Prostate gland (tissue), 2 donors: ENCODE measurements around the gene PRR23E. TPM values are rescaled to one million over a fixed set of nuclear protein-coding genes. Genes with fewer than 3 reads are reported as not detected.

Source experiments
- DNase-seq: peaks from one replicate; pipeline ENCODE4 v3.0.0-alpha.2; 2019; ENCODE audit warnings: low spot score
- H3K27ac ChIP-seq, 2 donors: fragments of 200-600 bp; sonication (generic); 2 replicates each; pipeline ENCODE4 v1.5.1; 2017 to 2019
- H3K27me3 ChIP-seq: fragments of 200-600 bp; sonication (generic); replicated peaks from 2 replicates; pipeline ENCODE4 v1.5.1; 2019; ENCODE audit not compliant: insufficient read depth
- H3K36me3 ChIP-seq, 2 donors: fragments of 200-600 bp; sonication (generic); 1 replicate in 1 of 2; 2 replicates in 1 of 2; pipeline versions ENCODE4 v1.5.1 to v1.8.1; 2017 to 2019
- H3K4me1 ChIP-seq: fragments of 200-600 bp; sonication (generic); replicated peaks from 2 replicates; pipeline ENCODE4 v1.5.1; 2019
- H3K4me3 ChIP-seq, 2 donors: fragments of 200-600 bp; sonication (generic); 2 replicates each; pipeline ENCODE4 v1.5.1; 2017 to 2019
- H3K9me3 ChIP-seq: fragments of 200-600 bp; sonication (generic); 2 replicates; pipeline ENCODE4 v1.5.1; 2017
- POLR2A ChIP-seq: fragments of 450-650 bp; IDR thresholded peaks from one replicate; pipeline ENCODE4 v1.6.1; 2016; ENCODE audit warnings: antibody characterized with exemption, mild to moderate bottlenecking
- POLR2AphosphoS5 ChIP-seq: sonication (generic); formaldehyde crosslinking; IDR thresholded peaks from one replicate; pipeline ENCODE4 v1.6.1; 2017; ENCODE audit warnings: antibody characterized with exemption
- WGBS: methylation state at CpG from one replicate; pipeline ENCODE4 v1.1.5; 2018; 5-methylcytosine and 5-hydroxymethylcytosine counted together
- intact Hi-C: fragments of 100-400 bp; cut with DNase I; formaldehyde crosslinking; loops from one replicate; pipeline ENCODE4 v1.14.2; 2022
- total RNA-seq, 2 donors: library from RNA; depleted of rRNA; stranded (reverse); fragments of >200 nt; gene quantifications; one replicate each; pipeline ENCODE4 v1.1.0, GENCODE V29; 2016
- TF ChIP-seq, protein P1 (sequence below), 4 experiments: fragments of 200-600 bp in 2 of 4; fragments of 450-650 bp in 2 of 4; sonication (generic) in 2 of 4; IDR thresholded peaks; 1 replicate in 3 of 4; 2 replicates in 1 of 4; pipeline ENCODE4 v1.5.1; 2016 to 2019; ENCODE audit warnings: antibody characterized with exemption in 4 of 4, mild to moderate bottlenecking in 2 of 4, moderate library complexity in 2 of 4

PRR23E gene
- total RNA-seq, 2 donors from 2014 or later: not detected

- 88% methylated on average over 4 of the region's 4 CpGs for WGBS
- no peak for TF ChIP-seq POLR2A
- TF ChIP-seq POLR2AphosphoS5: no peak
- TF ChIP-seq, protein P1, sequence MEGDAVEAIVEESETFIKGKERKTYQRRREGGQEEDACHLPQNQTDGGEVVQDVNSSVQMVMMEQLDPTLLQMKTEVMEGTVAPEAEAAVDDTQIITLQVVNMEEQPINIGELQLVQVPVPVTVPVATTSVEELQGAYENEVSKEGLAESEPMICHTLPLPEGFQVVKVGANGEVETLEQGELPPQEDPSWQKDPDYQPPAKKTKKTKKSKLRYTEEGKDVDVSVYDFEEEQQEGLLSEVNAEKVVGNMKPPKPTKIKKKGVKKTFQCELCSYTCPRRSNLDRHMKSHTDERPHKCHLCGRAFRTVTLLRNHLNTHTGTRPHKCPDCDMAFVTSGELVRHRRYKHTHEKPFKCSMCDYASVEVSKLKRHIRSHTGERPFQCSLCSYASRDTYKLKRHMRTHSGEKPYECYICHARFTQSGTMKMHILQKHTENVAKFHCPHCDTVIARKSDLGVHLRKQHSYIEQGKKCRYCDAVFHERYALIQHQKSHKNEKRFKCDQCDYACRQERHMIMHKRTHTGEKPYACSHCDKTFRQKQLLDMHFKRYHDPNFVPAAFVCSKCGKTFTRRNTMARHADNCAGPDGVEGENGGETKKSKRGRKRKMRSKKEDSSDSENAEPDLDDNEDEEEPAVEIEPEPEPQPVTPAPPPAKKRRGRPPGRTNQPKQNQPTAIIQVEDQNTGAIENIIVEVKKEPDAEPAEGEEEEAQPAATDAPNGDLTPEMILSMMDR (IDR thresholded peaks at IDR 0.05): no peak
- intact Hi-C loops: no loop called here
- no peak overlapping the region for H3K4me3 ChIP-seq
- no peaks in the 10 kb centered on the region for H3K4me1 ChIP-seq
- H3K27me3 ChIP-seq: peaks cover 5% of the 10 kb centered on the region
- H3K27ac ChIP-seq: no peak overlapping the region
- H3K36me3 ChIP-seq: no peaks in the 10 kb centered on the region
- DNase-seq: no peak
- no peaks in the 10 kb centered on the region for H3K9me3 ChIP-seq
These were observed 21.2 kb upstream of the PRR23E start for GRCh38 chr3:127171721-127172120.

DNA sequence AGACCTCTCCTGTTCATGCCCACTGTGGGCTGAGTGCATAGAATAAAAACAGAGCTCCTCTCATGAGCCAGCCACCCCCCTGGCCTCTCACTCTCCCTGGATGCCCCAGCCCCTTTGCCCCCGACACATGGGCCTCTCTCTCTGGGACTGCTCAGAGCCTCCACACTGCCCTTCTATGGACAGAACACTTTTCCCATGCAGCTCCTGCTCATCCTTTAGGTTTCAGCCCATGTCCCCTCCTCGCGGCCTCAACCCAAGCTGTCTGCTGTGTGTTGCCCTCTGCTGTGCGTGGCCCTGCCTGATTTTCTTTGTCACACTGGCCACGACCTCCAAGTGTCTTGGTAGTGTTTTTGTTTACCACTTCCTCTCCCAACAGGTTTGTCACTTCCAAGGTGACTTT is 20.7 kb upstream of the PRR23E start:
- H3K9me3 ChIP-seq: no peaks in the 10 kb centered on the region
- no peaks in the 10 kb centered on the region for H3K36me3 ChIP-seq
- peaks cover 5% of the 10 kb centered on the region for H3K27me3 ChIP-seq
- intact Hi-C loops: no loop called here
- no peak overlapping the region for H3K4me3 ChIP-seq
- no peaks in the 10 kb centered on the region for H3K4me1 ChIP-seq
- WGBS: 84% methylated on average over 5 of the region's 5 CpGs
- no peak for DNase-seq
- TF ChIP-seq POLR2AphosphoS5: no peak
- no peak for TF ChIP-seq POLR2A
- TF ChIP-seq, protein P1 (IDR thresholded peaks at IDR 0.05): no peak
- H3K27ac ChIP-seq: no peak overlapping the region

- intact Hi-C loops: no loop called here
These were observed 20.0 kb upstream of the PRR23E start for GRCh38 chr3:127172781-127173515.

DNA sequence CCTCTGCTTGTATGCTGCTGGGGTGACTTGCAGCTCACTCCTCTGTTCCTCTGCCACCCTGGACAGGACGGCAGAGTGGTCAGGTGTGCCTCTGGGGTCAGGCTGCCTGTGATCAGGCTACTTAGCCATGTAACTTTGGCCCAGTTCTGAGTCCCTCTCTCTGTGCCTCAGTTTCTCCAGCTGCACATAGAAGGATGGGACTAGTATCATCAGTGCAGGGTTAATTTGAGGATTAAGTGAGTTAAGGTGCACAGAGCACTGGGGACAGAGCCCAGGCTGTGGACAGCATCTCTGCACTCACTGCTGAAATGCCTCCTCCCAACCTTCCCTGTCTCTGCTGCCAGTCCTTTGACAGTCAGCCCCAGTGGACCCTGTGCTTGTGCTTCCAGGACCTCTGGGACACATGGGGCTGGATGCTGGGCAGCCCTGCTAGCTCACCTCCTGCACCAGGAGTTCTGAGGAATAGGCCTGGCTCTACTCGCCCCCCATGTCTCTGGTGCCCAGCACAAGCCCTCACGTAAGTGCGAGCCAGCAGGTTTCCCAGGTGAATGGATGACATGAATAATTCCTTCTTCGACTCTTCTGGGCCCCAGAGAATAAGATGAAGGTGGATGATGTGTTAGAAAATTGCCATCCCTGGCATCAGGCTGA is 19.3 kb upstream of the PRR23E start:
- H3K27ac ChIP-seq: no peak overlapping the region
- DNase-seq: no peak
- H3K4me3 ChIP-seq: no peak overlapping the region
- intact Hi-C loops: no loop called here
- no peaks in the 10 kb centered on the region for H3K36me3 ChIP-seq
- WGBS: 90% methylated on average over 5 of the region's 5 CpGs
- H3K4me1 ChIP-seq: no peaks in the 10 kb centered on the region
- H3K27me3 ChIP-seq: peaks cover 2% of the 10 kb centered on the region
- TF ChIP-seq POLR2A: no peak
- no peaks in the 10 kb centered on the region for H3K9me3 ChIP-seq

More at GRCh38 chr3:127172781-127173515, 20.0 kb upstream of the PRR23E start:
- no peak for DNase-seq
- peaks cover 2% of the 10 kb centered on the region for H3K27me3 ChIP-seq
- TF ChIP-seq, protein P1 (IDR thresholded peaks at IDR 0.05): no peak
- TF ChIP-seq POLR2A: no peak
- TF ChIP-seq POLR2AphosphoS5: no peak
- no peak overlapping the region for H3K4me3 ChIP-seq
- no peak overlapping the region for H3K27ac ChIP-seq
- no peaks in the 10 kb centered on the region for H3K4me1 ChIP-seq
- no peaks in the 10 kb centered on the region for H3K9me3 ChIP-seq
- WGBS: 32% methylated on average over 22 of the region's 22 CpGs
- H3K36me3 ChIP-seq: no peaks in the 10 kb centered on the region

GRCh38 chr3:127174284-127174683 is 18.6 kb upstream of the PRR23E start:
- intact Hi-C loops: no loop called here
- Histone ChIP-seq H3K27ac (no peak overlapping the region), H3K4me1 (no peaks in the 10 kb centered on the region), H3K36me3 (no peaks in the 10 kb centered on the region), H3K27me3 (peaks cover 2% of the 10 kb centered on the region), H3K4me3 (no peak overlapping the region), H3K9me3 (no peaks in the 10 kb centered on the region)
- no peak for DNase-seq
- WGBS: 82% methylated on average over 3 of the region's 4 CpGs
- TF ChIP-seq, protein P1 (IDR thresholded peaks at IDR 0.05): no peak
- TF ChIP-seq POLR2AphosphoS5 (no peak), POLR2A (no peak)
